CD14-positive monocyte (primary cell): ENCODE results near the gene MRPL40. TPM values are rescaled to one million over a fixed set of nuclear protein-coding genes. Genes with fewer than 3 reads are reported as not detected.

Experiments used
- DNase-seq, 3 donors: peaks; one replicate each; pipeline ENCODE4 v3.0.0-alpha.2; 2011 to 2022
- H2AFZ ChIP-seq: 2 replicates; pipeline ENCODE4 v1.6.0; 2012; ENCODE audit warnings: mild to moderate bottlenecking, low read depth, low read length, inconsistent platforms; ENCODE audit not compliant: insufficient read depth, poor library complexity, severe bottlenecking
- H3K27ac ChIP-seq, 2 donors: 1 replicate in 1 of 2; 2 replicates in 1 of 2; pipeline ENCODE4 v1.5.1; 2012 to 2013; ENCODE audit warnings: low read length in 2 of 2, control low read depth in 1 of 2, inconsistent platforms in 1 of 2, low read depth in 1 of 2, mild to moderate bottlenecking in 1 of 2
- H3K27me3 ChIP-seq, 2 donors: one replicate each; pipeline versions ENCODE4 v1.6.0 to v1.6.1; 2011 to 2013; ENCODE audit warnings: low read length in 2 of 2; ENCODE audit not compliant: control insufficient read depth in 2 of 2, insufficient read depth in 2 of 2
- H3K36me3 ChIP-seq, 2 donors: replicated peaks in 1 of 2; 1 replicate in 1 of 2; 2 replicates in 1 of 2; pipeline versions ENCODE4 v1.5.1 to v1.6.1; 2012 to 2013; ENCODE audit warnings: low read length in 2 of 2, control low read depth in 1 of 2, inconsistent platforms in 1 of 2, mild to moderate bottlenecking in 1 of 2; ENCODE audit not compliant: insufficient read depth in 2 of 2, control insufficient read depth in 1 of 2
- H3K4me1 ChIP-seq, 2 donors: 1 replicate in 1 of 2; 2 replicates in 1 of 2; pipeline versions ENCODE4 v1.5.1 to v1.6.1; 2012 to 2013; ENCODE audit warnings: low read length in 2 of 2, control low read depth in 1 of 2, inconsistent platforms in 1 of 2, mild to moderate bottlenecking in 1 of 2, moderate library complexity in 1 of 2; ENCODE audit not compliant: insufficient read depth in 2 of 2, control insufficient read depth in 1 of 2
- H3K4me2 ChIP-seq: replicated peaks from 2 replicates; pipeline ENCODE3; 2012; ENCODE audit warnings: low read length, moderate library complexity, mild to moderate bottlenecking; ENCODE audit not compliant: poor library complexity, severe bottlenecking; ENCODE audit errors: extremely low read depth
- H3K4me3 ChIP-seq, 3 experiments: fragments of 200-600 bp in 1 of 3; sonication (generic) in 1 of 3; replicated peaks in 1 of 3; 1 replicate in 2 of 3; 2 replicates in 1 of 3; pipeline ENCODE4 v1.5.1; 2011 to 2013; ENCODE audit warnings: low read length in 3 of 3, mild to moderate bottlenecking in 3 of 3, control low read depth in 2 of 3, low read depth in 2 of 3, inconsistent platforms in 1 of 3, moderate library complexity in 1 of 3
- H3K79me2 ChIP-seq: 2 replicates; pipeline ENCODE4 v1.6.0; 2012; ENCODE audit warnings: mild to moderate bottlenecking, control low read depth, inconsistent platforms, low read length, moderate library complexity; ENCODE audit not compliant: insufficient read depth
- H3K9ac ChIP-seq: 2 replicates; pipeline ENCODE4 v1.6.0; 2017; ENCODE audit warnings: low read length, mild to moderate bottlenecking; ENCODE audit not compliant: insufficient read depth, poor library complexity, severe bottlenecking
- H3K9me3 ChIP-seq, 2 donors: replicated peaks in 1 of 2; 1 replicate in 1 of 2; 2 replicates in 1 of 2; pipeline versions ENCODE4 v1.5.1 to v1.6.1; 2012 to 2013; ENCODE audit warnings: low read length in 2 of 2, control low read depth in 1 of 2; ENCODE audit not compliant: control insufficient read depth in 1 of 2, insufficient read depth in 1 of 2
- H4K20me1 ChIP-seq: 2 replicates; pipeline ENCODE4 v1.6.0; 2012; ENCODE audit warnings: mild to moderate bottlenecking, low read length, control low read depth, moderate library complexity; ENCODE audit not compliant: insufficient read depth
- H3K27ac Mint-ChIP-seq, 7 donors: one replicate each; pipeline ENCODE4 v1.8.0; 2020; ENCODE audit warnings: mild to moderate bottlenecking in 7 of 7, mixed read lengths in 7 of 7, moderate library complexity in 6 of 7, inconsistent platforms in 2 of 7
- H3K27me3 Mint-ChIP-seq, 3 donors: one replicate each; pipeline ENCODE4 v1.8.0; 2021 to 2022; ENCODE audit warnings: low read depth in 3 of 3, mild to moderate bottlenecking in 3 of 3, mixed read lengths in 3 of 3, moderate library complexity in 3 of 3, inconsistent platforms in 1 of 3
- H3K36me3 Mint-ChIP-seq, 2 donors: one replicate each; pipeline ENCODE4 v1.8.0; 2020; ENCODE audit warnings: mixed read lengths in 2 of 2, inconsistent platforms in 1 of 2, mild to moderate bottlenecking in 1 of 2
- H3K4me1 Mint-ChIP-seq: one replicate; pipeline ENCODE4 v1.8.0; 2020; ENCODE audit warnings: mild to moderate bottlenecking, mixed read lengths
- H3K4me3 Mint-ChIP-seq, 2 donors: one replicate each; pipeline ENCODE4 v1.8.0; 2020; ENCODE audit warnings: mild to moderate bottlenecking in 2 of 2, mixed read lengths in 2 of 2, moderate library complexity in 1 of 2
- H3K9me3 Mint-ChIP-seq, 7 donors: one replicate each; pipeline ENCODE4 v1.8.0; 2020 to 2022; ENCODE audit warnings: mixed read lengths in 7 of 7, mild to moderate bottlenecking in 6 of 7, moderate library complexity in 6 of 7, inconsistent platforms in 2 of 7
- CTCF ChIP-seq: fragments of 200-600 bp; IDR thresholded peaks from one replicate; pipeline ENCODE4 v1.8.0; 2022; ENCODE audit warnings: antibody characterized with exemption, mild to moderate bottlenecking
- WGBS: methylation state at CpG from one replicate; pipeline ENCODE4 v1.1.5; 2013; ENCODE audit warnings: missing lambda C conversion rate; ENCODE audit not compliant: insufficient coverage; 5-methylcytosine and 5-hydroxymethylcytosine counted together
- intact Hi-C, 2 donors: fragments of 100-400 bp; cut with micrococcal nuclease; formaldehyde crosslinking; loops; one replicate each; pipeline versions ENCODE4 v1.15.0 to v1.15.1; 2023
- polyA plus RNA-seq, 3 donors: library from polyadenylated mRNA; depleted of rRNA in 1 of 3; unstranded in 2 of 3; stranded (reverse) in 1 of 3; fragments of 300-500 nt in 2 of 3; fragments of >200 nt in 1 of 3; fragmentation: Illumina TruSeq in 2 of 3; gene quantifications; 1 replicate in 2 of 3; 2 replicates in 1 of 3; pipeline ENCODE4 v1.2.3, GENCODE V29; 2012 to 2021

MRPL40 gene
- polyA plus RNA-seq, 3 donors: 9.2 to 61.4 (median 48.4) TPM

- TF ChIP-seq CTCF: no peak
Measured at GRCh38 chr22:19394274-19395050, 37.9 kb upstream of the MRPL40 start.

GRCh38 chr22:19395276-19395675 is 37.1 kb upstream of the MRPL40 start:
- no peak overlapping the region for H3K27ac ChIP-seq
- H3K9me3 ChIP-seq: no peaks in the 10 kb centered on the region
- H3K4me3 ChIP-seq: no peak overlapping the region
- whole genome bisulfite sequencing: 100% methylated on average over 3 of the region's 4 CpGs
- Mint-ChIP-seq H3K9me3 (no peaks in the 10 kb centered on the region), H3K27me3 (peaks cover 0 to 2% (median 0%) of the 10 kb centered on the region in 3 donors), H3K36me3 (peaks cover 81 to 93% of the 10 kb centered on the region in 2 donors), H3K4me1 (no peaks in the 10 kb centered on the region), H3K4me3 (no peak overlapping the region), H3K27ac (peak overlapping the region in 1 of 7 donors; percentile 15)
- TF ChIP-seq CTCF: no peak
- DNase-seq: no peak
- no peaks in the 10 kb centered on the region for H4K20me1 ChIP-seq
- intact Hi-C loops: no loop called here
- no peaks in the 10 kb centered on the region for H3K27me3 ChIP-seq
- H3K4me2 ChIP-seq: no peak overlapping the region
- peaks cover 92 to 99% of the 10 kb centered on the region in 2 donors for H3K36me3 ChIP-seq
- no peaks in the 10 kb centered on the region for H3K79me2 ChIP-seq
- no peaks in the 10 kb centered on the region for H3K4me1 ChIP-seq
- H3K9ac ChIP-seq: no peak overlapping the region
- H2AFZ ChIP-seq: no peak overlapping the region

More at GRCh38 chr22:19394274-19395050, 37.9 kb upstream of the MRPL40 start:
- Mint-ChIP-seq H3K36me3 (peaks cover 84 to 94% of the 10 kb centered on the region in 2 donors), H3K4me1 (no peaks in the 10 kb centered on the region), H3K27me3 (peaks cover 0 to 2% (median 0%) of the 10 kb centered on the region in 3 donors), H3K4me3 (no peak overlapping the region), H3K27ac (peak overlapping the region in 2 of 7 donors; percentile 31 to 42), H3K9me3 (no peaks in the 10 kb centered on the region)
- intact Hi-C loops: no loop called here
- Histone ChIP-seq H3K4me2 (no peak overlapping the region), H3K4me3 (no peak overlapping the region), H3K4me1 (no peaks in the 10 kb centered on the region), H3K36me3 (peaks cover 92 to 99% of the 10 kb centered on the region in 2 donors), H3K9me3 (no peaks in the 10 kb centered on the region), H3K9ac (no peak overlapping the region), H3K27ac (no peak overlapping the region), H4K20me1 (no peaks in the 10 kb centered on the region), H2AFZ (no peak overlapping the region), H3K79me2 (no peaks in the 10 kb centered on the region), H3K27me3 (no peaks in the 10 kb centered on the region)
- DNase-seq: no peak
- 96% methylated on average over 6 of the region's 8 CpGs for WGBS
